A673 (cell line): ENCODE data around the gene ERC1. TPM values are rescaled to one million over a fixed set of nuclear protein-coding genes. Genes with fewer than 3 reads are reported as not detected.

Experiments
- BruUV-seq: library from RNA; stranded (reverse); fragments of 400-500 nt; replicated peaks from 2 replicates; lab custom pipeline; 2021; lab: Mats Ljungman, UMichigan
- CTCF ChIA-PET: fragments of 300-600 bp; sonication (Branson Sonifier 250); formaldehyde crosslinking; loops from one replicate; lab custom pipeline; 2022; ENCODE audit warnings: antibody characterized with exemption; lab: Charles Lee
- POLR2A ChIA-PET: fragments of 300-600 bp; sonication (Branson Sonifier 250); formaldehyde crosslinking; loops from one replicate; lab custom pipeline; 2022; ENCODE audit warnings: antibody characterized with exemption; ENCODE audit not compliant: low non-redundant PET; lab: Charles Lee
- DNase-seq: peaks from one replicate; pipeline ENCODE4 v3.0.0-alpha.2; 2015; ENCODE audit warnings: low spot score
- H3K27ac ChIP-seq: fragments of 200-600 bp; sonication (generic); 2 replicates; pipeline ENCODE4 v1.5.1; 2016; ENCODE audit warnings: mixed run types, low read depth, mild to moderate bottlenecking, mixed read lengths, antibody characterized with exemption, low read length; ENCODE audit not compliant: poor library complexity, severe bottlenecking
- H3K27me3 ChIP-seq: fragments of 200-600 bp; sonication (generic); replicated peaks from 2 replicates; pipeline ENCODE4 v1.6.1; 2017; ENCODE audit warnings: mixed run types, low read depth, mild to moderate bottlenecking, mixed read lengths, antibody characterized with exemption, low read length; ENCODE audit not compliant: insufficient read depth, poor library complexity
- H3K36me3 ChIP-seq: fragments of 200-600 bp; sonication (generic); 2 replicates; pipeline ENCODE4 v1.6.1; 2016; ENCODE audit warnings: mixed run types, mild to moderate bottlenecking, mixed read lengths, antibody characterized with exemption, low read length; ENCODE audit not compliant: insufficient read depth, poor library complexity, severe bottlenecking
- H3K4me1 ChIP-seq: fragments of 200-600 bp; sonication (generic); 2 replicates; pipeline ENCODE4 v1.6.1; 2017; ENCODE audit warnings: mixed run types, mild to moderate bottlenecking, mixed read lengths, antibody characterized with exemption, low read length; ENCODE audit not compliant: insufficient read depth, poor library complexity, severe bottlenecking
- H3K4me3 ChIP-seq: fragments of 200-600 bp; sonication (generic); 2 replicates; pipeline ENCODE4 v1.5.1; 2016; ENCODE audit warnings: low read depth, mixed run types, mild to moderate bottlenecking, mixed read lengths, low read length; ENCODE audit not compliant: poor library complexity, severe bottlenecking
- H3K9me3 ChIP-seq: fragments of 200-600 bp; sonication (generic); 2 replicates; pipeline ENCODE4 v1.6.1; 2016; ENCODE audit warnings: mixed run types, low read depth, mild to moderate bottlenecking, mixed read lengths, antibody characterized with exemption, low read length; ENCODE audit not compliant: poor library complexity, severe bottlenecking
- CTCF ChIP-seq: fragments of 300-800, 200-600 bp; sonication (generic); conservative IDR thresholded peaks from 2 replicates; pipeline ENCODE4 v1.5.1; 2017; ENCODE audit warnings: low read depth, mild to moderate bottlenecking, antibody characterized with exemption, low read length, moderate library complexity, mixed read lengths
- EZH2 ChIP-seq: fragments of 200-600 bp; sonication (generic); IDR thresholded peaks from 2 replicates; pipeline ENCODE4 v1.6.1; 2017; ENCODE audit warnings: borderline replicate concordance, low read depth, mild to moderate bottlenecking, mixed read lengths, antibody characterized with exemption, low read length; ENCODE audit not compliant: poor library complexity, severe bottlenecking
- intact Hi-C: fragments of 100-400 bp; cut with micrococcal nuclease; formaldehyde crosslinking; loops from one replicate; pipeline ENCODE4 v1.10.0; 2022; ENCODE audit not compliant: unreplicated experiment
- total RNA-seq: library from RNA; stranded (reverse); gene quantifications from 2 replicates; pipeline ENCODE4 v1.2.3, GENCODE V29; 2021

ERC1 gene
- total RNA-seq, 1 experiment from 2014 or later, result 60.7 TPM

- ChIA-PET CTCF (no interaction called here), POLR2A (no interaction called here)
- Histone ChIP-seq H3K9me3 (no peaks in the 10 kb centered on the region), H3K36me3 (no peaks in the 10 kb centered on the region), H3K4me3 (no peak overlapping the region), H3K4me1 (peaks cover 27% of the 10 kb centered on the region), H3K27me3 (no peaks in the 10 kb centered on the region), H3K27ac (no peak overlapping the region)
- intact Hi-C loops, result loop anchor here (5.0 kb wide), 1 partner anchor 308 kb away; the partner anchor contains the start of gene FBXL14
- BruUV-seq, result no TSS peak
- no peak for DNase-seq
- TF ChIP-seq EZH2, result no peak
- no peak for TF ChIP-seq CTCF
Measured at GRCh38 chr12:1284611-1285010, 293.6 kb downstream of the ERC1 start.

- H3K36me3 ChIP-seq, result no peaks in the 10 kb centered on the region
- ChIA-PET CTCF (no interaction called here), POLR2A (no interaction called here)
- H3K27me3 ChIP-seq, result no peaks in the 10 kb centered on the region
- no peak overlapping the region for H3K27ac ChIP-seq
- intact Hi-C loops, result no loop called here
- no peak overlapping the region for H3K4me3 ChIP-seq
- DNase-seq, result no peak
- no TSS peak for BruUV-seq
- peaks cover 14% of the 10 kb centered on the region for H3K4me1 ChIP-seq
- no peaks in the 10 kb centered on the region for H3K9me3 ChIP-seq
- TF ChIP-seq CTCF, result no peak
- no peak for TF ChIP-seq EZH2
Measured at GRCh38 chr12:1287446-1287975, 296.5 kb downstream of the ERC1 start.

GRCh38 chr12:1288333-1288732 is 297.3 kb downstream of the ERC1 start:
- no peaks in the 10 kb centered on the region for H3K27me3 ChIP-seq
- DNase-seq, result no peak
- no peak for TF ChIP-seq CTCF
- TF ChIP-seq EZH2, result no peak
- ChIA-PET POLR2A (no interaction called here), CTCF (no interaction called here)
- H3K36me3 ChIP-seq, result no peaks in the 10 kb centered on the region
- no peak overlapping the region for H3K4me3 ChIP-seq
- no peaks in the 10 kb centered on the region for H3K9me3 ChIP-seq
- peaks cover 6% of the 10 kb centered on the region for H3K4me1 ChIP-seq
- no peak overlapping the region for H3K27ac ChIP-seq
- BruUV-seq, result no TSS peak
- intact Hi-C loops, result no loop called here
